ENCODE results near the gene ASNSD1.

The ASNSD1 gene

GRCh38 chr2:189641590-189641989 lies 19.7 kb upstream of the ASNSD1 start:
- Histone ChIP-seq H3K9me2 (replicated peaks; ENCODE audit: control insufficient read depth, low read length) (no peaks in the 10 kb centered on the region), H3K36me3 (ENCODE audit: control insufficient read depth, low read length) (no peaks in the 10 kb centered on the region), H4K20me1 (ENCODE audit: control insufficient read depth, insufficient read depth, low read depth, low read length) (no peaks in the 10 kb centered on the region), H3K4me2 (ENCODE audit: low read length) (no peak overlapping the region), H3K27ac (ENCODE audit: low read depth, low read length) (no peak overlapping the region), H3K4me3 (ENCODE audit: low read length) (no peak overlapping the region), H3K4me1 (ENCODE audit: control insufficient read depth, low read length) (no peaks in the 10 kb centered on the region), H3K27me3 (ENCODE audit: control insufficient read depth, low read length) (no peaks in the 10 kb centered on the region), H3K9me3 (ENCODE audit: control insufficient read depth, insufficient read depth, low read length) (no peaks in the 10 kb centered on the region), H3F3A (ENCODE audit: control insufficient read depth, insufficient read depth) (no peaks in the 10 kb centered on the region), H3K79me2 (ENCODE audit: control insufficient read depth, low read length) (no peaks in the 10 kb centered on the region)
- TF ChIP-seq, protein P1, sequence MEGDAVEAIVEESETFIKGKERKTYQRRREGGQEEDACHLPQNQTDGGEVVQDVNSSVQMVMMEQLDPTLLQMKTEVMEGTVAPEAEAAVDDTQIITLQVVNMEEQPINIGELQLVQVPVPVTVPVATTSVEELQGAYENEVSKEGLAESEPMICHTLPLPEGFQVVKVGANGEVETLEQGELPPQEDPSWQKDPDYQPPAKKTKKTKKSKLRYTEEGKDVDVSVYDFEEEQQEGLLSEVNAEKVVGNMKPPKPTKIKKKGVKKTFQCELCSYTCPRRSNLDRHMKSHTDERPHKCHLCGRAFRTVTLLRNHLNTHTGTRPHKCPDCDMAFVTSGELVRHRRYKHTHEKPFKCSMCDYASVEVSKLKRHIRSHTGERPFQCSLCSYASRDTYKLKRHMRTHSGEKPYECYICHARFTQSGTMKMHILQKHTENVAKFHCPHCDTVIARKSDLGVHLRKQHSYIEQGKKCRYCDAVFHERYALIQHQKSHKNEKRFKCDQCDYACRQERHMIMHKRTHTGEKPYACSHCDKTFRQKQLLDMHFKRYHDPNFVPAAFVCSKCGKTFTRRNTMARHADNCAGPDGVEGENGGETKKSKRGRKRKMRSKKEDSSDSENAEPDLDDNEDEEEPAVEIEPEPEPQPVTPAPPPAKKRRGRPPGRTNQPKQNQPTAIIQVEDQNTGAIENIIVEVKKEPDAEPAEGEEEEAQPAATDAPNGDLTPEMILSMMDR (IDR thresholded peaks at IDR 0.05; ENCODE audit: low read depth, low read length, poor library complexity, severe bottlenecking) = no peak
- no peak for TF ChIP-seq EZH2phosphoT487 (IDR thresholded peaks at IDR 0.05; ENCODE audit: borderline replicate concordance, low read length)

- no peak overlapping the region for H3K4me2 ChIP-seq (ENCODE audit: low read length)
These were observed 14.7 kb upstream of the ASNSD1 start for GRCh38 chr2:189646521-189646920.

DNA sequence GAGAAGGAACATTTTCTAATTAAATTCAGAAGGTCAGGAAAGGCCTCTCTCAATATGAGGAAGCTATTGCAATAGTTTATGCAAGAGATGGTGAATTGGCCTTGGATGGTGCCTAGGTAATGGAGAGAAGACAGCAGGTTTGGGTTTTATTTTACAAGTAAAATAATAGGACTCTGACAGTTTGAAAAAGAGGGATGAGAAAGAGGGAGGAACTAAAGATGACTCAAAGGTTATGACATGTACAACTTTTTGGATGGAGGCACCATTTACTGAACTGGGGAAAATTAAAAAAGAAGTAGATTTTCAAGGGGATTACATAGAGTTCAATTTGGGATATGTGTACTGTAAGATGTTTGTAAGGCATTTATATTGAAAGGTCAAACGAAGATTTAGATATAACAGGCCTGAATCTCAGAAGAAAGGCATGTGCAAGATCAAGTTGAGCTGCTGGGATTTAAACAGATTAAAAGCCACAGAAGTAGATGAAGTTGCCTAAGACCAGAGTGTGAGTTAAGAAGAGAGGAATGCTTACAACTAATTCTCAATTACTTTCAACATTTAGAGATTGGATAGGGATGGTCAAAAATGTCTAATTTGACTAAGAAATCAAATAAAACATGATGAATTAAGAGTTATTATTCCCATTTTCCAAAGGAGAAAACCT lies 12.3 kb upstream of the ASNSD1 start:
- Histone ChIP-seq H3K4me2 (ENCODE audit: low read length) (no peak overlapping the region), H3K4me3 (ENCODE audit: low read length) (no peak overlapping the region), H3K9me3 (ENCODE audit: control insufficient read depth, insufficient read depth, low read length) (peaks cover 7% of the 10 kb centered on the region), H3K27ac (ENCODE audit: low read depth, low read length) (no peak overlapping the region), H3F3A (ENCODE audit: control insufficient read depth, insufficient read depth) (no peaks in the 10 kb centered on the region), H3K27me3 (ENCODE audit: control insufficient read depth, low read length) (no peaks in the 10 kb centered on the region), H3K36me3 (ENCODE audit: control insufficient read depth, low read length) (no peaks in the 10 kb centered on the region), H3K79me2 (ENCODE audit: control insufficient read depth, low read length) (no peaks in the 10 kb centered on the region), H3K9me2 (replicated peaks; ENCODE audit: control insufficient read depth, low read length) (no peaks in the 10 kb centered on the region), H4K20me1 (ENCODE audit: control insufficient read depth, insufficient read depth, low read depth, low read length) (no peaks in the 10 kb centered on the region), H3K4me1 (ENCODE audit: control insufficient read depth, low read length) (no peaks in the 10 kb centered on the region)
- no peak for TF ChIP-seq EZH2phosphoT487 (IDR thresholded peaks at IDR 0.05; ENCODE audit: borderline replicate concordance, low read length)
- TF ChIP-seq, protein P1 (IDR thresholded peaks at IDR 0.05; ENCODE audit: low read depth, low read length, poor library complexity, severe bottlenecking) = no peak

More at GRCh38 chr2:189646521-189646920, 14.7 kb upstream of the ASNSD1 start:
- no peak for TF ChIP-seq EZH2phosphoT487 (IDR thresholded peaks at IDR 0.05; ENCODE audit: borderline replicate concordance, low read length)
- TF ChIP-seq, protein P1 (IDR thresholded peaks at IDR 0.05; ENCODE audit: low read depth, low read length, poor library complexity, severe bottlenecking) = no peak
- Histone ChIP-seq H3K9me2 (replicated peaks; ENCODE audit: control insufficient read depth, low read length) (no peaks in the 10 kb centered on the region), H3K27me3 (ENCODE audit: control insufficient read depth, low read length) (no peaks in the 10 kb centered on the region), H3K4me3 (ENCODE audit: low read length) (no peak overlapping the region), H3K27ac (ENCODE audit: low read depth, low read length) (no peak overlapping the region), H3K79me2 (ENCODE audit: control insufficient read depth, low read length) (no peaks in the 10 kb centered on the region), H3K9me3 (ENCODE audit: control insufficient read depth, insufficient read depth, low read length) (peaks cover 7% of the 10 kb centered on the region), H3K4me1 (ENCODE audit: control insufficient read depth, low read length) (no peaks in the 10 kb centered on the region), H4K20me1 (ENCODE audit: control insufficient read depth, insufficient read depth, low read depth, low read length) (no peaks in the 10 kb centered on the region), H3F3A (ENCODE audit: control insufficient read depth, insufficient read depth) (no peaks in the 10 kb centered on the region), H3K36me3 (ENCODE audit: control insufficient read depth, low read length) (no peaks in the 10 kb centered on the region)
